NCI-H2196 (cell line): ENCODE data around the gene B4GALT2.
A peak's percentile ranks its signal among the peaks of the same experiment; 100 is the strongest.

Experiments
- DNase-seq: peaks from one replicate; lab custom pipeline; 2025; ENCODE audit not compliant: unreplicated experiment; lab: John Stamatoyannopoulos, UW

The B4GALT2 gene

DNA sequence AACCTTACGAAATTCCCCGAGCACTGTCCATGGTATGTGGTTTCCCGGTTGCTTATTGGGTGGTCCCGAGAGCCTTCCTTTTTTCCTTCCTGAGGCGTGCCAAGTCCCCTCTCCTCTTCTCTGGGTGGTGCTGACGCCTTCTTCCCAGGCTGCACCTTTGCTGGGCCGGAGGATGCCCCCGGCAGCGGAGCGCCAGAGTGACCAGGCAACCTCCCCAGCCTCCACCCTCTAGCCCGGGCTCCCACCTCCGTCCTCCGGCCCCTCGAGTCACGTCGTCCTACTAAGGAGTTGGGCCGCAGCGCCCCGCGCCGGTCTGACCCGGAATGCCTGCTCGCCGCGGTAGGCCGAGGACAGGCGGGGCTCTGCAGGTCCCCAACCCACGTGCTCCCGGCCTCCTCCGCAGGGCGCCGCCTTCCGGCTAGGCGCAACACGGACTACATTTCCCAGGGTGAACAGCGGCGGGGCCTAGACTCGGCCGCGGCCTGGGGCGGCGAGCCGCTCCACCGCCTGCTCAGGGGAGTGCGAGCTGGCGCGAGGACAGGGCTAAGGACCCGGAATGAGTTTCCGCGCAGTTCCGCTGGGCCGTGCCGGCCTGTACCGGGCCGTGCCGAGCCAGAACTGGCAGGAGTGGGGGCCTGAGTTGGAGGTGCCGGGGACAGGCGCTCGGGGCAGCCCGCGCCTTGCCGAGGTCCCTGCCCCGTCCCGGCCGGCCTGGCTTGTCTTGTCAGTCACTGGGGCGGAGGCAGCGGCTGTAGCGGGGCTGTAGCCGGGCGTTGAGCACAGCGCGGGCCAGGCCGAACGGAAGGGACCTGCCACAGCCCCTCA, 32.6 kb upstream of the B4GALT2 start, which contains the start of gene IPO13:
IPO13 (plus strand) TSS at position 715 of the 825 bp plus-strand sequence. CDS start 651 bp downstream, outside the sequence.
- DNase-seq: peak; percentile 96

DNA sequence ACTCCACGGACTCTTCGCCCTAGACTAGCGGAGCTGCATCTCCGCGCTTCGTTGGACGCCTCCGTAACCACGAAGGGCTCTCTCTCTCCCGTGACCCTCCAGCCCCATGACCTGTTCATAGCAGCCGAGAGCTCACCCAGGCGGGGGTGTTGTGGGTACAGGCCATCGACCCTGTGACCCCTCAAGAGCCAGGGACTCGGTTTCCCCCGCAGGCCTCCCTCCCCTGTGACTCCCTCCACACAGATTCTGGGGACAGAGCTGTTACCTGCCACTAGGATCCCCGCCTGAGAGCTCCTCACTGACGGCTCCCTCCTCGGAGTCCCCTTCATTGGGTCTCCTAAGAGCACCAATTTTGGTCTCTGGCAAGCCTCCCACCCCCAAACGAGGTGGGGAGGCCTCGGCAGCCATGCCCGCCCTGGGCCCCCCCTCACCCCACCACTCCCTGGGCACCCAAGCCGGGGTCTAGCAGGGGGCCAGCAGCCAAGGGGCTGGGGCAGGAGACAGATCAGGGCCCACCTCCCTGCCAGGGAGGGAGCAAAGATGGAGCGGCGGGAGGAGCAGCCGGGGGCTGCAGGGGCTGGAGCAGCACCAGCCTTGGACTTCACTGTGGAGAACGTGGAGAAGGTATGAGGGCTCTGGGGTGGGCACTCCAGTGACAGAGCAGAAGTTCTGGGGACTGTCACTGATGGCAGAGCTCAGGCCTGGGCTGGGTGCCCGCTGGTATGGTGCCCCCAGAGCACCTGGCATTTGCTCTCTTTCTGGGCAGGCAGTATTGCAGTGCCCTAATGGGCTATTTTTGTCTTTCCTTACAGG, 31.7 kb upstream of the B4GALT2 start:
- no peak for DNase-seq

DNA sequence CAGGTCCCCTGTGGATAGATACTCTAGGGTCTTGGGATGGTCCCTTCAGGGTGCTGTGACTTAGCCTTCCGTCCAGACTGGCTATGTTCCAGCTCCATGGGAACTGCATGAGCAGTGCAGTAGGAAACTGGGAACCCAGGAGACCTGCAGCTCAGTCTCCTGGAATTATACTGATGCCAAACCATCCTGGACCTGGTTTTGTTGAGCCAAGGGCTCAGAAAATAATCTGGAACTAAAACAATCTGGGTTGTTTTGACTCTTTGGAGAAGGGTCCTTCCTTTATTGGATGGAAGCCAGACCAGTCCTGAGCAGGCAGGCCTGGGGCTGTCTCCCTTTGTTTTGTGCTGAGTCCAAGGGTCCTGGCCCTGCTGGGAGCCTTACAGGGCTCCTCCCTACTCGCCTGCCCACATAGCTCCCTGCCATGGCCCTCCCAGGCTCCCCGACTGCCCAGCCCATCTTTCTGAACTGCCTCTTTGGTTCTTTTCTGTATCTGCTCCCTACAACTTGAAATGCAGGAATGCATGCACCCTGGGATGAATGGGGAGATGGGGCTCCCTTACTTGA, 31.1 kb upstream of the B4GALT2 start:
- DNase-seq: no peak

DNA sequence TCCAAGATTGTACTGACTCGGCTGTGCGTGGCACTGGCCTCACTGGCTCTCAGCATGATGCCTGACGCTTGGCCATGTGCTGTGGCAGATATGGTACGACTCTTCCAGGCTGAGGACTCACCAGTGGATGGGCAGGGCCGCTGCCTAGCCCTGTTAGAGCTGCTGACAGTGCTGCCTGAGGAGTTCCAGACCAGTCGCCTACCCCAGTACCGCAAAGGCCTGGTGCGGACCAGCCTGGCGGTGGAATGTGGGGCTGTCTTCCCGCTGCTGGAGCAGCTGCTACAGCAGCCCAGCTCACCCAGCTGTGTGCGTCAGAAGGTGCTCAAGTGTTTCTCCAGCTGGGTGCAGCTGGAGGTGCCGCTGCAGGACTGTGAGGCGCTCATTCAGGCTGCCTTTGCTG, 29.3 kb upstream of the B4GALT2 start:
- no peak for DNase-seq

DNA sequence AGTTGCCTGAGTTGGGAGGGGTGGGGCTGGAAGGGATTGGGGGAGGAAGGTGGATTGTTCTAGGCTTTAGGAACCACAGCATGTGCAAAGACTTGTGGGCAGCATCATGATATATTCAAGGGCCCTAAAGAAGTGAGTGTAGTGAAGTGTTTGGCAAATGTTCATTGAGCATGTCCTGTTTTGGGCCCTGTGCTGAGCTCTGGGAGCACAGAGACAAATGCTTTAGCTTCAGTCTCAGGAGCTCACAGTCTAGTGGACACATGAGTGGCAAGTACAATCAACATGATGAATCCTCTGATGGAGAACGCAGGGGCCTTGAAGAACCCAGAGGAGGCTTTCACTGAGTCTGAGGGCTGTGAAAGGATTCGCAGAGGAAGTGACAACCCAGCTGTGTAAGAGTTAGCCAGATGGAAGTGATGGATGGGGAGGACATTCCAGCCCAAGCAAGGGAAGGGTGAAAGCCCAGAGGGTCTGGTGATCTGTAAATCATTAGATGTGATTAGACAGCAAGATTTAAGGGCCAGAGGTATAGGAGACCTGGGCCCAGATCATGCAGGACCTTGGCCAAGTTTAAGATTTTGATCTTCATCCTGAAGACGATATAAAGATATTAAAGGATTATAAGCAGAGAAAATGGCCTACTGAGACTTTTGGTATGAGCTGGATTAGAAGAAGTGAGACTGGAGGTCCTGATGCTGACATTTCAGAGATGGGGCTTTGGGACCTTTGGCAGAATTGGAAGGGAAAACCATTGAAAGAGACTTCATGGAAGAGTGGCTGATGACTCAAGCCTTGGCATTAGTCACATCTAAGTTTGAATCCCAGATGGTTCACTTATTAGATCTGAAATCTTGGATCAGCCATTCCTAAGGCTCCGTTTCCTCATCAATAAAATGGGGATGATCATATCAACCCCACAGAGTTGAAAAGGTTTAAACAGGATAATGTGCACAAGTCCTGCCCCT, 27.7 kb upstream of the B4GALT2 start:
- DNase-seq: no peak

DNA sequence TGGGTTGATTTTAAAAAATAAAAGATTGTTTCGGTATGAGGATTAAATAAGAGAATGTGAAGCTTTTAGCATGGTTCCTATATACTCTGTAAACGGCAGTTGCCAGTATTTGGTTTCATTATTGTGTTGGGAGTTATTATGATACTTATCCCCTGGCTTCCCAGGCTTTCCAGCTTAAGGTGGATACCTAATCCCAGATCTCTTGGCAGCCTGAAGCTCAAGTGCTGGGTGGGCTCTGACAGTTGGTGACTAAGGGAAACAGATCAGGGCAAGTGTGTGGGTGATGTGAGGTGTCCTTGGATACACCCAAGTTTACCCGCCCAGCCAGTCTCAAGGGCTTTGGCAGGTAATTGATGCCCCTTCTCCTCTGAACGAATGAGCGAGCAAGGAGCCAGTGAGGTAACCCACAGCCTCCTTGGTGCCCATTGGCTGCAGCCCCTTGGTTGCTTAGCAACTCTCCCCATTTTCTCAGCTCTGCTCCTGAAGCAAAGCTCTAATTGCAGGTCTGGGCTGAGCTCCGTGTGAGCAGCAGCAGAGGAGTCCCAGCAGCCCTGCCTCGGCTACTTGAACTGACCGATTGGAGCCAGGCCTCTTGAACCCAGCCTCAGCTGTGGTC, 26.2 kb upstream of the B4GALT2 start:
- DNase-seq: peak; percentile 89

DNA sequence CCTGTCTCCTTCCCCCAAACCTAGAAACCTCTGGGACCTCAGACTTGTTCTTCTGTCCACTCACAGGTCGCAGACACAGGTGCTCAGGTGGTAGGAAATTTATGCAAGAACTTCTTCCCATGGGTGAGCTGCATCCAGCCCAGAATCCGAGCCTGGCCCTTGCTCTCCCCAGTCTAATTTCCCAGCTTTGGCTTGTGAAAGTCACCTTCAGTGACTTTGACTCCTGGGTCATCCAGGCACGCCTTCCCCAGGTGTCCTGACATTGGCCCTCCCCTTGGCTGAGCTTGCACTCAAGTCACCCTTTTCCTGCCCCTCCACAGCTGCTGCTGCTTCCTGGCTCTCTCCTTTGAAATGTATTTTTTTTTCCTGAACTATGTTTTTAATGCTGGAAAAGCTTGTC, 25.6 kb upstream of the B4GALT2 start:
- no peak for DNase-seq

DNA sequence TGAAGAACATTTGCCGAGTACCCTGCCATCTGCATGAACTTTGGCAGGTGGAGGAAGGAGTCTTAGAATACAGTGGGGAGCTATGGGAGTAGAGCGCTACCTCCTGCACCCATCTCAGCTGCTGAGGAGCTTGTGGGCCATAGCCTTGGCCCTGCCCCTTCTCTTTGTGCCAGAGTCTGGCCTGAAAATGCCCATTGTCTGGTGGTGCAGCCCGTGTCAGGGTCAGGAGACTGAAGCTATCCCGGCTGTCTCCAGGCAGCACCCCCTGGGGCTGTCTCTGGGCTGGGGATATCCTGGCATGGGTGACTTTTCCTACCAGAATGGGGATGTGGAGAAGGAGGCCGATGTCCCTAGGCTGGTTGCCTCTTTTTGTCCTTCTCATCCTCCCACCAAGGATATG, 25.0 kb upstream of the B4GALT2 start:
- DNase-seq: no peak

DNA sequence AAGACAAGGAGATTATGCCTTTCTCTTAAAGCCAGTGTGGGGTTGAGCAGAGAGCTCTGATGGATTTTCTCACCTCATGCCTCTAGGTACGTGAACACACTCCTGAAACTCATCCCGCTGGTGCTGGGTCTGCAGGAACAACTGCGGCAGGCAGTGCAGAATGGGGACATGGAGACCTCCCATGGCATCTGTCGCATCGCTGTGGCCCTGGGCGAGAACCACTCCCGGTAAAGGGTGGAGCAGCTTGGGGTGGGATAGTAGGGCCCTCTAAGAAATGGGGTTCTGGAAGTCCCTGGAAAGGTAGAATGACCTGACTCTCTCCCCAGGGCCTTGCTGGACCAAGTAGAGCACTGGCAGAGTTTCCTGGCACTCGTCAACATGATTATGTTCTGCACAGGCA, 22.8 kb upstream of the B4GALT2 start:
- no peak for DNase-seq

DNA sequence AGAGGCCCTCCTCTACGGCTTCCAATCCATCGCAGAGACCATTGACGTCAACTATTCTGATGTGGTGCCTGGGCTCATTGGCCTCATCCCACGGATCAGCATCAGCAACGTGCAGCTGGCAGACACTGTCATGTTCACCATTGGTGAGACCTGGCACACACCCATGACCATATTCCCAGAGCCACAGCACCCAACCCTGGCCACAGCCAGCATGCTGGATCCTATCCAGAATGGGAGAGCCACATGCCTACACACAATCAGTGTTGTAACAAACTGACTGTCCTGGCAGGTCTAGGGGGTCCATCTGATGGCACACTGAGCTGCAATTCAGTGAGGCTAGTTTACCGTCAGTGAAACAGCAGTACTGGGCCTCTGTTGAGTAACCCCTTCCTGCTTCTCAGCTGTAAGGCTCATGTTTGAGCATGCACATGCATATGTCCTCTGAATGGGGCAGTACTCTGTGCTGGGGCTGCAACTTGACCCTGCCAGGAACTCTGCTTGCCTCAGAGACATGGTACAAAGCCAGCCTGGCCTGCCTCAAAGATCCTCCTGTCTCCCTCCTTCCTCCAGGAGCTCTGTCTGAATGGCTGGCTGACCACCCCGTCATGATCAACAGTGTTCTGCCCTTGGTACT, 21.5 kb upstream of the B4GALT2 start:
- DNase-seq: no peak

DNA sequence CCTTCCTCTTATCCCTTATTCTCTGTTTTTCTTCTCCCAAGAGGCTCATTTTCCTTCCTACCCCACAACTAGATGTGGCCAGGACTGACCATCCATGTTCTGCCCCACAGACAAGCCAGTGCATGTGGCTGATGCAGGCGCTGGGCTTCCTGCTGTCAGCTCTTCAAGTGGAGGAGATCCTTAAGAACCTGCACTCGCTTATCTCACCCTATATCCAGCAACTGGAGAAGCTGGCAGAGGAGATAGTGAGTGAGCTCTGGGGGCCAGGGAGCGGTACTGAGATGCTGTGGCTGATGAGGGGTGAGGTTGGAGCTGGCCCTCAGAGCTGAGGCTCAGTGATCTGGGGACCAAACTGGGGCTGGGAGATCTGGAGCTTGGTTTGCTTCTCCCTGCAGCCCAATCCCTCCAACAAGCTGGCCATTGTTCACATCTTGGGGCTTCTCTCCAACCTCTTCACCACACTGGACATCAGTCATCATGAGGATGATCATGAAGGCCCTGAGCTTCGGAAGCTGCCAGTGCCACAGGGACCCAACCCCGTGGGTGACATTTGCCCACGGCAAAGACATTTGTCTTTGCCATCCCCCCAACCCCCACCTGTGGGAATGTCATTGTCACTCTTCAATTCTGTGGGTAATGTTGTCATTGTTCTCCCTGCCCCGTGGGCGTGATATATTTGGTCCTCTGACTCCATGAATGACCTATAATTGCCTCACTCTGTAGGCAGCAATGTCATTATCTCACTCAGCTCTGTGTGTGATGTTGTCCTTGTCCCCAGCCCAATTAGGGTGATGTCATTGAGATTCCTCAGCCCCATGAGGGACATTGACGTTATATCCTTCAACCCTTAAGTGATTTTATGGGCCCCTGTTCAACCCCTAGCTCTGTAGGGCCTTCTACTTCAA, 20.4 kb upstream of the B4GALT2 start:
- DNase-seq: no peak

DNA sequence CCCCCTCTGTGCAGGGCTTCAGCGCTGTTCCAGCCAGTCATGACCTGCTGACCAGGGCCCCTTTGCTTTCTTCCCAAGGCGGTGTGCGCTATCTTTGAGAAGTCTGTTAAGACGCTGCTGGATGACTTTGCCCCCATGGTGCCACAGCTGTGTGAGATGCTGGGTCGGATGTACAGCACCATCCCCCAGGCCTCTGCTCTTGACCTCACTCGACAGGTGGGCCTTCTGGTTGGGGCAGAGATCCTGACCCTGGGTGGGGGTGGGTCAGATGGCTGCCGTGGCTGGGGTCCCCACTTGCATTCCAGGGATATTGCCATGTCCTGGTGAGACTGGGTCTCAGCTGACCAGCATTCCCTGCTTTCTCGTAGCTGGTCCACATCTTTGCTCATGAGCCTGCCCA, 18.2 kb upstream of the B4GALT2 start:
- DNase-seq: no peak

DNA sequence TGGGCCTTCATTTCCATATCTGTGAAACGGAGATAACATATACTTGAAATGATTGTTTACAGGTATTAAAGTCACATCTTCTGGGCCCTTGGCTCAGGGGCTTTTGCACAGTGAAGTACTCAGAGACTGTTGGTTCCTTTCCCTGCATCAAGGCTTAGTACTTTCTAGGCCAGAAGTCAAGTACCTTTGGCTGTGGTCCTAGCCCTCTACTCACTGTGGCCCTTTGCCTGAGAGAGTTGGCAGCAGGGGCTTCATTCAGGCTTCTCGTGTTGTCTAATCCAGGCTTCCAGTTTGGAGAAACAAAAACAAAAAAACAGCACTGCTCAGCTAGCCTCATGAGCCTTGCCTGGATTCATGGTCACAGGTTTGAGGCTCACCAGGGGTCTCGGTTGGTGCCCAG, 17.3 kb upstream of the B4GALT2 start:
- no peak for DNase-seq

DNA sequence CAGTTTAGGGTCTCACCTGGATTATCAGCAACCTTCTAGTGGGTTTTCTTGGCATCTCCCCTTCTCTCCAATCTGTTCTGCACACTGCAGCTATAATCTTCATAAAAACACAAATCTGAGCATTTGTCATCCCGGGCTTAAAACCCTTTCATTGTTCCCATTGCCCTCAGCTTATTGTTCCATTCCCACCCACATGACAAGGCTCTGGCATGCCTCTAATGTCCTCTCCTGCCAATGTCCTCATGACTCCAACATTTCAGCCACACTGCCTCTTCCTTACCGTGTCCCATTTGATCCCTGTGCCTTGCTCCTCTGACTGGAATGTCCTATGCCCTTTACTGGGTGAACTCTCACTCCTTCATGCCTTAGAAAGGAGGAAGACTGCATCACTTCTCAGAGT, 16.7 kb upstream of the B4GALT2 start:
- DNase-seq: no peak

DNA sequence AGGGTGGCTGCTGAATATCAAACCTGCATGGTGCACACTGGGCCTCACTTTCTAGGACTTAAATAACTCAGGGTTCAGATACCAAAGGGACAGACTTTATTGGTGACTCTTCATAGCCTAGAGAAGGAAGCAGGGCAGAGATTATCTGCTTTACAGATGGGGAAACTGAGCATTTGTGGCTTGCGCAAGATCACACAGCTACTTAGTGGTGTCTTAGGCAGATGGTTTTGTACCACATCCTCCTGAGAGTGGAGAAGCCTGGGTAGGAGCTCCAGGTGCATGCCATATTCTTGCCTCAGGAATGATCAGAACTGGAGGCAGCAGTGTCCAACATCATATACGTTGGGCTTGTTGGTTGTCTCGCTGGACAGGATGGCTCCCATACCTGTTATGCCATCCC, 16.0 kb upstream of the B4GALT2 start:
- no peak for DNase-seq

DNA sequence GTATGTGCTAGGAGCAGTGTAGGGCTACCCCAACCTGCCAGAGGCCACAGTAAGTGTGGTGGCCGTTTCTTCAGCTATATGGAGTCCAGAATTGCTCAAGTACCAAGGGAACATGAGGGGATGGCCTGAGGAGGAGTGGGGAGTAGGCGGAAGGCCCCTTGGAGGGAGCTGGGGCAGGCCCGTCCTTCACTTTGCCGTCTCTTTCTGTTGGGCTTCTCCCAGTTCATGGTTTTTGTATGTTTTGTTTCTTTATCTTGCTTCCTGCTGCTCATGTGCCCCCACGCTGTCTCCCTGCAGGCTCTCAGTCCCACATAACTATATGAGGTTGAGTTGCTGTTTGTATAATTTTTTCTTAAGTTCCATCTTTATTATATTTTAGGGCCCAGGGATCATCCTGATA, 15.1 kb upstream of the B4GALT2 start:
- no peak for DNase-seq

DNA sequence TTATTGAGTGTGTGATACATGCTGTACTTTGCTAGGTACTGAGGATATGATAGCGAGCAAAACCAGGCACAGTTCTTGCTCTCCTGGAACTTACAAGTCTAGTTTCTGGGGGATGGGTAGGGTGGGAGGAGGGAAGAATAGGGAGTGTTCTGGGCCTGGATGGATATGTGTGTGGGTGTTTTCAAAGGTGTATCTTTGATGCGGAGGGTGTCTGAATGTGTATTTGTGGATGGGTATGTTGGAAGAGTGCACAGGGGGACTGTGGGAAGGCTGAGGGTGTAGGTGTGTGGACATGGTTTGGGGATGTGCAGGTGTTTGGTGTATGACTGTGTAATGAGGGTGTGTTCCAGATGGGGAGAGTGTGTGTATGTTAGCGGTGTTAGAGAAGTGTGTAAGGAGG, 13.7 kb upstream of the B4GALT2 start:
- DNase-seq: no peak

DNA sequence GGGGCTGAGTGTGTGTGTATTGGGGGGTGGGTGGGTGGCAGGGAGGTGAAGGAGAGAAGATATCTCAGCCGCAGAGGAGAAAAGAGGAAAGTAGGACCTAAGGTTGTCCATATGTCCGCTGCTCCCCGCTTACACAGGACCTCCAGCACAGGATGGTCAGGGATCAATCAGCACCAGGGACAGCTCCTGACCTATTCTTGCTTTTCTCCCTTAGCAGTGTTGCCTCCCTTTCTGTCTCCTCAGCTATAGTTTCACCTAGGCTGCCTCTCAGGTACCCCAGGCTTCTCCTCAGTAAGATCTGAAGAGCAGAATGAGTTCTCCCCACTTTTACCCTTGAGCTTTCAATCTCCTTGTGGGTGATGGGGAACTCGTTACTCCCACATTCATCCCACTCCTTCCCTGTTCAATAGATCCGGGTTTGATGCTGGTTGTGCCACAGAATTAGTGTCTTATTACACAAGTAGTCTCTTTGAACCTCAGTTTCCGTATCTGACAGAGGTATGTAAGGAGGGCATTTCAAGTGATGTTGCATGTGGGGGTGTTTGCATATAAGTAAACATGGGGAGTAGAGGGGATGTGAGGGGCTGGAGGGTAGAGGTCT, 10.6 kb upstream of the B4GALT2 start:
- no peak for DNase-seq

DNA sequence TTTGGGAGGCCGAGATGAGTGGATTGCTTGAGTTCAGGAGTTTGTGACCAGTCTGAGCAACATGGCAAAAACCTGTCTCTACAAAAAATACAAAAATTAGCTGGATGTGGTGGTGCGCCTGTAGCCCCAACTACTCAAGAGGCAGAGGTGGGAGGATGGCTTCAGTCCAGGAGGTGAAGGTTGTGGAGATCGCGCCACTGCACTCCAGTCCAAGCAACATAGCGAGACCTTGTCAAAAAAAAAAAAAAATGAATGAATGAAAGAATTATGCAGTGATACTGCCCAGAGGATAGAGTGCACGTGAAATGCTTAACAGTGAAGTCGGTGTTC, 9.6 kb upstream of the B4GALT2 start:
- no peak for DNase-seq
